Activated CD8-positive, alpha-beta T cell treated with anti-CD3 and anti-CD28 coated beads for 36 hours (primary cell): ENCODE data around the gene SLC7A6. TPM values are rescaled to one million over a fixed set of nuclear protein-coding genes. Genes with fewer than 3 reads are reported as not detected.

Experiments
- ATAC-seq: fragments of 200-7000 bp; cut with Tn5 transposase; one replicate; pipeline ENCODE4 v1.10.0; 2021; ENCODE audit warnings: mild to moderate bottlenecking, moderate library complexity
- CTCF ChIA-PET: fragments of 350-600 bp; sonication (Branson Sonifier 250); formaldehyde crosslinking; loops from one replicate; lab custom pipeline; 2021; ENCODE audit warnings: antibody characterized with exemption; lab: Charles Lee
- POLR2A ChIA-PET: fragments of 350-600 bp; sonication (Branson Sonifier 250); formaldehyde crosslinking; loops from one replicate; lab custom pipeline; 2021; ENCODE audit warnings: antibody characterized with exemption; lab: Charles Lee
- DNase-seq: peaks from one replicate; pipeline ENCODE4 v3.0.0-alpha.2; 2020
- H3K27ac Mint-ChIP-seq: one replicate; pipeline ENCODE4 v1.8.0; 2021; ENCODE audit warnings: mild to moderate bottlenecking, mixed read lengths
- H3K27me3 Mint-ChIP-seq: one replicate; pipeline ENCODE4 v1.8.0; 2021; ENCODE audit warnings: mixed read lengths
- H3K36me3 Mint-ChIP-seq: one replicate; pipeline ENCODE4 v1.8.0; 2021; ENCODE audit warnings: low read depth, mixed read lengths
- H3K4me1 Mint-ChIP-seq: one replicate; pipeline ENCODE4 v1.8.0; 2021; ENCODE audit warnings: low read depth, mixed read lengths
- H3K4me3 Mint-ChIP-seq: one replicate; pipeline ENCODE4 v1.8.0; 2021; ENCODE audit warnings: mild to moderate bottlenecking, moderate library complexity, mixed read lengths
- H3K9me3 Mint-ChIP-seq: one replicate; pipeline ENCODE4 v1.8.0; 2021; ENCODE audit warnings: mixed read lengths
- CTCF ChIP-seq: fragments of 200-600 bp; IDR thresholded peaks from one replicate; pipeline ENCODE4 v1.8.0; 2022; ENCODE audit warnings: antibody characterized with exemption, mild to moderate bottlenecking
- intact Hi-C: fragments of 100-400 bp; cut with micrococcal nuclease; formaldehyde crosslinking; loops from one replicate; pipeline ENCODE4 v1.10.0; 2022
- total RNA-seq, 2 experiments: library from RNA; stranded (reverse); gene quantifications; one replicate each; pipeline ENCODE4 v1.2.3, GENCODE V29; 2021

The SLC7A6 gene
- total RNA-seq, 2 experiments from 2014 or later, result 73.8 to 76.9 TPM

GRCh38 chr16:68298907-68299561 is 34.7 kb downstream of the SLC7A6 start:
- ATAC-seq, result no peak
- Mint-ChIP-seq H3K36me3 (peaks cover 50% of the 10 kb centered on the region), H3K4me3 (no peak overlapping the region), H3K9me3 (no peaks in the 10 kb centered on the region), H3K27ac (peak overlapping the region; percentile 71), H3K27me3 (no peaks in the 10 kb centered on the region), H3K4me1 (peaks cover 6% of the 10 kb centered on the region)
- DNase-seq, result no peak
- TF ChIP-seq CTCF, result no peak
- ChIA-PET POLR2A (interaction anchor here (0.6 to 3.5 kb wide), 7 partner anchors 9 to 84 kb away, joined by 3 to 30 read pairs (median 3); partner anchors contain the start of genes PRMT7 and SLC7A6OS), CTCF (interaction anchor here (0.7 to 2.2 kb wide), 6 partner anchors 12 to 37 kb away, joined by 3 to 8 read pairs (median 4); partner anchors contain the start of genes PRMT7, SLC7A6 and SLC7A6OS)
- intact Hi-C loops, result no loop called here

GRCh38 chr16:68299571-68300453 is 35.5 kb downstream of the SLC7A6 start:
- H3K36me3 Mint-ChIP-seq, result peaks cover 47% of the 10 kb centered on the region
- H3K27ac Mint-ChIP-seq, result peak overlapping the region; percentile 53
- peaks cover 2% of the 10 kb centered on the region for H3K4me1 Mint-ChIP-seq
- intact Hi-C loops, result no loop called here
- H3K27me3 Mint-ChIP-seq, result no peaks in the 10 kb centered on the region
- H3K9me3 Mint-ChIP-seq, result no peaks in the 10 kb centered on the region
- no peak for TF ChIP-seq CTCF
- no peak overlapping the region for H3K4me3 Mint-ChIP-seq
- ChIA-PET CTCF (interaction anchor here (0.7 to 2.2 kb wide), 11 partner anchors 10 to 38 kb away, joined by 3 to 8 read pairs (median 4); partner anchors contain the start of genes PRMT7, SLC7A6 and SLC7A6OS), POLR2A (interaction anchor here (0.6 to 3.5 kb wide), 13 partner anchors 10 to 85 kb away, joined by 3 to 30 read pairs (median 3); partner anchors contain the start of genes PRMT7, SLC7A6 and SLC7A6OS)
- no peak for DNase-seq
- no peak for ATAC-seq

GRCh38 chr16:68300734-68301459 is 36.6 kb downstream of the SLC7A6 start:
- H3K4me3 Mint-ChIP-seq, result no peak overlapping the region
- no peaks in the 10 kb centered on the region for H3K27me3 Mint-ChIP-seq
- no peak for TF ChIP-seq CTCF
- ATAC-seq, result no peak
- H3K4me1 Mint-ChIP-seq, result peaks cover 5% of the 10 kb centered on the region
- no peaks in the 10 kb centered on the region for H3K9me3 Mint-ChIP-seq
- peaks cover 47% of the 10 kb centered on the region for H3K36me3 Mint-ChIP-seq
- intact Hi-C loops, result no loop called here
- ChIA-PET CTCF (interaction anchor here (0.7 to 2.1 kb wide), 9 partner anchors 8 to 446 kb away, joined by 3 to 8 read pairs (median 3); partner anchors contain the start of genes PRMT7, SLC7A6 and SLC7A6OS), POLR2A (interaction anchor here (1.2 to 3.5 kb wide), 7 partner anchors 9 to 37 kb away, joined by 3 to 30 read pairs (median 6); partner anchors contain the start of genes PRMT7, SLC7A6 and SLC7A6OS)
- DNase-seq, result no peak
- peak overlapping the region; percentile 53 for H3K27ac Mint-ChIP-seq

- Mint-ChIP-seq H3K36me3 (peaks cover 43% of the 10 kb centered on the region), H3K27me3 (no peaks in the 10 kb centered on the region), H3K9me3 (no peaks in the 10 kb centered on the region), H3K4me3 (no peak overlapping the region), H3K4me1 (peaks cover 27% of the 10 kb centered on the region), H3K27ac (peak overlapping the region; percentile 60)
- ChIA-PET CTCF (interaction anchor here (1.1 to 3.6 kb wide), 4 partner anchors 18 to 45 kb away, joined by 3 to 16 read pairs (median 6); partner anchors contain the start of gene SLC7A6), POLR2A (interaction anchor here (1.0 to 3.6 kb wide), 3 partner anchors 10 to 43 kb away, joined by 3 to 13 read pairs (median 6); partner anchors contain the start of gene SLC7A6)
- intact Hi-C loops, result no loop called here
- ATAC-seq (no peak), DNase-seq (no peak)
- TF ChIP-seq CTCF, result no peak
These were observed 42.3 kb downstream of the SLC7A6 start for GRCh38 chr16:68306633-68307032.
